RPMI7951 (cell line): ENCODE measurements around the gene EPO. TPM values are rescaled to one million over a fixed set of nuclear protein-coding genes. Genes with fewer than 3 reads are reported as not detected.
"Not testable (repeated sequence)": the region's sequence is repeated elsewhere in the genome, so short reads cannot be mapped to it uniquely, and the experiment has no call there.

Experiments
- DNase-seq: peaks from one replicate; pipeline ENCODE4 v3.0.0-alpha.2; 2012; ENCODE audit warnings: low read depth
- total RNA-seq: library from RNA; depleted of rRNA; stranded (reverse); fragments of >200 nt; shearing (Covaris generic); gene quantifications from 2 replicates; pipeline ENCODE4 v1.2.3, GENCODE V29; 2014

The EPO gene
- total RNA-seq, 1 experiment from 2014 or later, result not detected

DNA sequence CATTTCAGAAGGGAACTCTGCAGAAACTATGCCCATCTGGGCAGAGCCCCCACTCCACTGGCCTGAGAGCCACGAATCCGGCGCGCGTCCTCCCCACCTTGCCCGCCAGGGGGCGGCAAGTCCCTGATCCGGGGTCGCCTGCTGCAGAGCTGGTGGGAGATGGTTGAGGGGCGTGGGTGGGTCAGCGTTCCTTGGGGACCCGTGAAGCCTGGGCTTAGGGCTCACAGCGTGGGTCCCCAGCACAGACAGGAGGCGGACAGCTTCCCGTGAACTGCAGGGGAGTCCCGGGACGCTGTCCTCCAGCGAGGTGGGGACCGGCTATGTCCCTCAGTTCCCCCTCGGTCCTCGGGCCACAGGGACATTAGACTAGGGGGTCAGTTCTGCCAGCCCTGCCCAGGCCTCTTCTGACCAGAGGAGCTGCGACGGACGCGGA, 14.9 kb upstream of the EPO start:
- peak; percentile 62 for DNase-seq

DNA sequence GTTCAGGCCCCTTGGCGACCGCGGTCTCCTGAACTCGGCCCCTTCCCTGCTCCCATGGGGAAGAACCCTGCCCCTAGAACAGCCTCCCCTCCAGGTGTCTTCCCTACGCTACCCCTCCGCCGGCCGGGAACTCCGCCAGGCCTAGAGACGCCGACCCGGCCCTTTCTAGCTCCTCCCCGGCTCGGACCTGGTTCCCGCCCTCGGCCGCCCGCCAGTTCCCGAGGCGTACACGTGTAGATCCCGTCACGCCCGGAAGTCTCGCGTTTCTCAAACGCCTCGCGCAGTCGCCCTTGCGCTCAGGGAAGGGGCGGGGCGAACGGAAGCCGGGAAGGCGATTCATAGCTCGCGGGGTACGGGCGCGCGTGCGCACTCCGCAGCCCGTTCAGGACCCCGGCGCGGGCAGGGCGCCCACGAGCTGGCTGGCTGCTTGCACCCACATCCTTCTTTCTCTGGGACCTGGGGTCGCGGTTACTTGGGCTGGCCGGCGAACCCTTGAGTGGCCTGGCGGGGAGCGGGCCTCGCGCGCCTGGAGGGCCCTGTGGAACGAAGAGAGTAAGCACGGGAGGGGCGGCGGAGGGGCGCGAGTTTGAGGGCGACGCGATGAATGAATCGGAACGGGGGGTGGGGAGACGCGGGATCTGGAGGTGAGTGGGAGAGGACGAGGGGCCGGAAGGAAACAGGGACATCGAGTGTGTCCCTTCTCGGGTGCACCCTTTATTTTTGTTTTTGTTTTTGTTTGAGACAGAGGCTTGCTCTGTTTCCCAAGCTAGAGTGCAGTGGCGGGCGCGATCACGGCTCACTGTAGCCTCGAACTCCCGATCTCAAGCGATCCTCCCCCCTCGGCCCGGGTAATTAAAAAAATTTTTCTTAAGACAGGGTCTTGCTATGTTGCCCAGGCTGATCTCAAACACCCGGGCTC, 14.3 kb upstream of the EPO start, which contains the start of gene POP7:
TSS of gene POP7 (plus strand) at position 369 of the 919 bp plus-strand sequence. CDS start 710 bp downstream, outside the sequence.
- DNase-seq, result peak; percentile 96

- DNase-seq, result no peak
Observed at GRCh38 chr7:100706672-100707311, 13.5 kb upstream of the EPO start.

- DNase-seq, result no peak
Observed at GRCh38 chr7:100708395-100708794, 11.9 kb upstream of the EPO start.

- DNase-seq, result no peak
Observed at GRCh38 chr7:100710452-100710851, 9.8 kb upstream of the EPO start.

DNA sequence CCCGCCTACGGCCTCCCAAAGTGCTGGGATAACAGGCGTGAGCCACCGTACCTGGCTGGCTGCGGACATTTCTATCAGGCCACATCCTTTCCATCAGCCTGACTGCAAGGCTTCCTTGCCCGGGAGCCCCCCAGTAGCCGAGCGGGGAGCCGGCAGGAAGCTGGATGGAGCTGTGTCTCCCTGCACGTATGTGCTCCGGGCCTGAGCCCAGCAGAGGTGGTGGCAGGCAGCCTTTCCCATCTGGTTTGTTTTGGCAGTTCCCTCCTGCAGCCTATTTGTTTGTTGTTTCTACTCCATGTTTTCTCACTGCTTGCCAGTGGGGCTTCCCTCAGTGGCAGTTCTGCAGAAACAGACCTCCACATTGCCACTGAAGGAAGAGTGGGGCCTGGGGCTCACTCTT, 8.9 kb upstream of the EPO start:
- no peak for DNase-seq

DNA sequence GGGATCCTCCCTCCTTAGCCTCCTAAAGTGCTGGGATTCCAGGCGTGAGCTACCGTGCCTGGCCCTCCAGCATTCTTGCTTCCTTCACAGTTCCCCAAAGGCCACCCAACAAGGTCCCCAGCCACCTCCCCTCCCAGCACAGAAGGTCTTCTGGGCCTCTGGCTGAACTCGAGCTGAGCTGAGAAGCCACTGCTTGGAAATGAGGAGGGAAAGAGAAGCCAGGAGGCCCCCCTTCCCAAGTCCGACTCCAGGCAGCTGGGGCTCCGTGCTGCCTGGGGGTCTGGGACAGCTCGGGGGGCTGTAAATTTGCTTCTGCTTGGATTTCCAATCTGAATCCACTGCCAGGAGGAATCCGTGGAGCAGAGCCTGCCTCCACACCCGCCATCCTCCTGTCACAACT, 5.5 kb upstream of the EPO start:
- DNase-seq, result no peak

DNA sequence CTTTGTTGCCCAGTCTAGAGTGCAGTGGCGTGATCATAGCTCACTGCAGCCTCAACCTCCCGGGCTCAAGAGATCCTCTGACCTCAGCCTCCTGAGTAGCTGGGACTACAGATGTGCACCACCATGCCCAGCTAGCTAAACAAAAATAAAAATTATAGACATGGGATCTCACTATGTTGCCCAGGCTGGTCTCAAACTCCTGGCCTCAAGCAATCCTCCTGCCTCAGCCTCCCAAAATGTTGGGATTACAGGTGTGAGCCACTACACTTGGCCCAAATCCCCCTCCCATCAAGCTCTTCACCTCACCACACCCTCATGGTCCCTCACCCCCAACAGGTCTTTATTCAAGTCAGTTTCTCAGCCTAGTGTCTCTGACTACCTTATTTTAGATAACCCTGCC, 3.2 kb upstream of the EPO start:
- DNase-seq, result not testable (repeated sequence)

- peak; percentile 39 for DNase-seq
Observed at GRCh38 chr7:100719523-100720278, 567 bp upstream of the EPO start.

DNA sequence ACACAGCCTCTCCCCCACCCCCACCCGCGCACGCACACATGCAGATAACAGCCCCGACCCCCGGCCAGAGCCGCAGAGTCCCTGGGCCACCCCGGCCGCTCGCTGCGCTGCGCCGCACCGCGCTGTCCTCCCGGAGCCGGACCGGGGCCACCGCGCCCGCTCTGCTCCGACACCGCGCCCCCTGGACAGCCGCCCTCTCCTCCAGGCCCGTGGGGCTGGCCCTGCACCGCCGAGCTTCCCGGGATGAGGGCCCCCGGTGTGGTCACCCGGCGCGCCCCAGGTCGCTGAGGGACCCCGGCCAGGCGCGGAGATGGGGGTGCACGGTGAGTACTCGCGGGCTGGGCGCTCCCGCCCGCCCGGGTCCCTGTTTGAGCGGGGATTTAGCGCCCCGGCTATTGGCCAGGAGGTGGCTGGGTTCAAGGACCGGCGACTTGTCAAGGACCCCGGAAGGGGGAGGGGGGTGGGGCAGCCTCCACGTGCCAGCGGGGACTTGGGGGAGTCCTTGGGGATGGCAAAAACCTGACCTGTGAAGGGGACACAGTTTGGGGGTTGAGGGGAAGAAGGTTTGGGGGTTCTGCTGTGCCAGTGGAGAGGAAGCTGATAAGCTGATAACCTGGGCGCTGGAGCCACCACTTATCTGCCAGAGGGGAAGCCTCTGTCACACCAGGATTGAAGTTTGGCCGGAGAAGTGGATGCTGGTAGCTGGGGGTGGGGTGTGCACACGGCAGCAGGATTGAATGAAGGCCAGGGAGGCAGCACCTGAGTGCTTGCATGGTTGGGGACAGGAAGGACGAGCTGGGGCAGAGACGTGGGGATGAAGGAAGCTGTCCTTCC, 620 bp downstream of the EPO start:
- no peak for DNase-seq

GRCh38 chr7:100721505-100721812, 1.2 kb downstream of the EPO start:
- DNase-seq, result no peak

GRCh38 chr7:100722480-100723212, 2.4 kb downstream of the EPO start:
- no peak for DNase-seq

DNA sequence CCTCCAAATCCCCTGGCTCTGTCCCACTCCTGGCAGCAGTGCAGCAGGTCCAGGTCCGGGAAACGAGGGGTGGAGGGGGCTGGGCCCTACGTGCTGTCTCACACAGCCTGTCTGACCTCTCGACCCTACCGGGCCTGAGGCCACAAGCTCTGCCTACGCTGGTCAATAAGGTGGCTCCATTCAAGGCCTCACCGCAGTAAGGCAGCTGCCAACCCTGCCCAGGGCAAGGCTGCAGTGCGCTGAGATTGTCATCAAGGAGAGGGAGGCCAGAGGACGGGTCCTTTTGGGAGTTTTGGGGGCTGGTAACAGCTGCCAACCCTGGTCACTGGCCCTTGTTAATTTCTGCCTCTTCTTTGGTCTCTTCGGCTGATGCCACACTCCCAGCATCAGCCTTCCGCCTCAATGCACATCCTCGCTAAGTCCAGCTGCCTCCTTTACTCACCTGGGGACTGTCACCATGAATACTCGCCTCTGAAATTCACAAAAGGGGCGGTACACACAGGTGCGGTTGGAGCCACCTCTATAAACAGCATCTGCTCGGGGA, 3.5 kb downstream of the EPO start:
- no peak for DNase-seq

DNA sequence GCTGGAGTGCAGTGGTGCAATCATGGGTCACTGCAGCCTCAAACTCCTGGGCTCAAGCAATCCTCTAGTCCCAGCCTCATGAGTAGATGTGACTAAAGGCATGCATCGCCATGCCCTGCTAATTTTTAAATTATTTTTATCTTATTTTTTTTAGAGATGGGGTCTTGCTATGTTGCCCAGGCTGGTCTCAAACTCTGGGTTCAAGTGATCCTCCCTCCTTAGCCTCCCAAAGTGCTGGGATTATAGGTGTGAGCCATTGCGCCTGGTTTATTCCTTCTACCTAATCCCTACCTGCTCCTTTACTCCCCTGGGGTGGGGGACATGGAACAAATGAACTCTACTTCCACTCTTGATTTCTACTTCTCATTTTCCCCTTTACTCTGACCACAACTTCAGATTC, 4.1 kb downstream of the EPO start:
- DNase-seq, result not testable (repeated sequence)

GRCh38 chr7:100726996-100727761, 6.9 kb downstream of the EPO start:
- peak; percentile 35 for DNase-seq

DNA sequence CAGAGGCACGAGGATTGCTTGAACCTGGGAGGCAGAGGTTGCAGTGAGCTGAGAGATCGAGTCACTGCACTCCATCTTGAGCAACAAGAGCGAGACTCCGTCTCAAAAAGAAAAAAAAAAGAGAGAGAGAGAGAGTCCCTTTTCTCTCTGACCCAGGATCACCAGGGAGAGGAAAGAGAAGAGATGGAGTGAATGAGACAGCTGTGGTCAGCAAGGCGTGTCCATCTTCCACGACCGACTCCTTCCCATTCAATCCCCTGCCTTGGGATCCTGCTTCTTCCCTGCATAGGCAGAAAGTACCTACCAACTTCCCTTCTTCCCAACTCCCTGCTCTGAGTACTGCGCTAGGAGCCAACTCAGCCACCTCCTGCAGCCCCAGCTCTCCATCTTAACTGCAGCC, 7.9 kb downstream of the EPO start:
- no peak for DNase-seq

- no peak for DNase-seq
Observed at GRCh38 chr7:100730136-100730800, 10.0 kb downstream of the EPO start.

- DNase-seq, result no peak
Observed at GRCh38 chr7:100731937-100732636, 11.8 kb downstream of the EPO start.

- DNase-seq, result no peak
Observed at GRCh38 chr7:100735730-100736129, 15.5 kb downstream of the EPO start.
